Skeletal muscle tissue (tissue), 4 donors: Measurements from ENCODE around the gene DGKD. TPM values are rescaled to one million over a fixed set of nuclear protein-coding genes. Genes with fewer than 3 reads are reported as not detected.

ENCODE experiments used
- H3K27ac ChIP-seq: one replicate; pipeline ENCODE4 v1.7.0; 2013; ENCODE audit warnings: mild to moderate bottlenecking, low read depth, low read length, inconsistent platforms
- H3K27me3 ChIP-seq, 3 donors: one replicate each; pipeline ENCODE4 v1.7.0; 2013; ENCODE audit warnings: low read length in 3 of 3; ENCODE audit not compliant: control insufficient read depth in 3 of 3, insufficient read depth in 3 of 3
- H3K36me3 ChIP-seq, 3 donors: one replicate each; pipeline ENCODE4 v1.7.0; 2013; ENCODE audit warnings: low read length in 3 of 3; ENCODE audit not compliant: control insufficient read depth in 3 of 3, insufficient read depth in 3 of 3
- H3K4me1 ChIP-seq, 3 donors: one replicate each; pipeline ENCODE4 v1.7.0; 2013; ENCODE audit warnings: low read length in 3 of 3, mild to moderate bottlenecking in 3 of 3; ENCODE audit not compliant: control insufficient read depth in 3 of 3, insufficient read depth in 3 of 3
- H3K4me3 ChIP-seq, 3 donors: one replicate each; pipeline ENCODE4 v1.7.0; 2013; ENCODE audit warnings: low read length in 3 of 3
- H3K9ac ChIP-seq, 3 donors: one replicate each; pipeline ENCODE4 v1.7.0; 2013; ENCODE audit warnings: low read length in 3 of 3, mild to moderate bottlenecking in 3 of 3, moderate library complexity in 2 of 3, low read depth in 1 of 3
- H3K9me3 ChIP-seq, 3 donors: one replicate each; pipeline ENCODE4 v1.7.0; 2013; ENCODE audit warnings: low read length in 3 of 3; ENCODE audit not compliant: control insufficient read depth in 3 of 3
- total RNA-seq: library from RNA; depleted of rRNA; stranded (reverse); fragments of >200 nt; gene quantifications from one replicate; pipeline ENCODE4 v1.2.3, GENCODE V29; 2014
- donor health status: Osteomylitis.

Gene DGKD
- total RNA-seq, 1 donor from 2014 or later, result 17.2 TPM

DNA sequence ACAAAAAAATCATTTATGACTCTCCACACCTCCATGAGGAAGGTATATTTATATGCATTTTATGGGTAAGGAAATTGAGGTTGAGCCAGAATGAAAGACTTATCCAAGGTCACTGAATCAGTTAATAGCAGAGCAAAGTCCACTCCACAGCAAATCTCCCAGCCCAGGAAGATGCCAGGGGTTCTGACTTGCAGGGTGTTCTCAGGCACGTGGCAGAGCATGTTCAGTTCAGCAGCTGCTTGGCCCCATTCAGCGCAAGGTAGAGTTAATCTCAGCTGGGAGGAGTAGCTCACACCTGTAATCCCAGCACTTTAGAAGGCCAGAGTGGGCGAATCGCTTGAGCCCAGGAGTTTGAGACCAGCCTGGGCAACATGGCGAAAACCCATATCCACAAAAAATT, 17.8 kb upstream of the DGKD start:
- H3K4me3 ChIP-seq, result no peak overlapping the region
- H3K27me3 ChIP-seq, result peaks cover 0 to 10% (median 8%) of the 10 kb centered on the region in 3 donors
- no peak overlapping the region for H3K27ac ChIP-seq
- no peaks in the 10 kb centered on the region for H3K9me3 ChIP-seq
- no peaks in the 10 kb centered on the region for H3K4me1 ChIP-seq
- no peaks in the 10 kb centered on the region for H3K36me3 ChIP-seq
- no peak overlapping the region for H3K9ac ChIP-seq

GRCh38 chr2:233338046-233338445, 16.2 kb upstream of the DGKD start:
- H3K27me3 ChIP-seq, result peaks cover 0 to 10% (median 8%) of the 10 kb centered on the region in 3 donors
- no peaks in the 10 kb centered on the region for H3K9me3 ChIP-seq
- H3K4me3 ChIP-seq, result no peak overlapping the region
- no peaks in the 10 kb centered on the region for H3K36me3 ChIP-seq
- no peaks in the 10 kb centered on the region for H3K4me1 ChIP-seq
- no peak overlapping the region for H3K9ac ChIP-seq
- no peak overlapping the region for H3K27ac ChIP-seq

DNA sequence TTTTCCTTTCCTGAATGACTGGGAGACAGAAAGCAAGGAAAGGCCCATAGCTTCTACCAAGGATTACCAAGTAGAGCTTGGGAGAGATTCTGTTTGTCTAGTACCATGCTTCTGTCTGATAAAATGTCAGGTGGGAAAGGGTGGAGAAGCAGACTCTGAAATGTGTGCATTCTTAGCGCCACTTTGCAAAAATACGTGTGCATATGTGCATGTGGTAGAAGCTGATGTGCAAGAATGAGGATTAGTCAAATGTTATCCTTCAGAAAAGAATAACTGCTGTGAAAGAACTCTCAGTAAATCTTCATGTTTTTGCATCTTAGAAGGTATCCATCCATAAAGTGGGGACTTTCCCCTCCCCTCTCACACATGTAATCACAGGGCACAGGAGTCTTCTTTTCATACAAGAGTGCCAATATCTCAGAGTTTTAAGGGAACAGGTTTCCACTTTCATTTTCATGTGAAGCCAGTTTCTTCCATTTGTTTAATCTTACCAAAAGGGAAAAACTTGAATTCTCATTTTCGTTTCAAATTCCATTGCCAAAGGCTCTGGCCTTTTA, 15.4 kb upstream of the DGKD start:
- no peaks in the 10 kb centered on the region for H3K4me1 ChIP-seq
- H3K9ac ChIP-seq, result no peak overlapping the region
- H3K9me3 ChIP-seq, result no peaks in the 10 kb centered on the region
- no peaks in the 10 kb centered on the region for H3K36me3 ChIP-seq
- H3K4me3 ChIP-seq, result no peak overlapping the region
- H3K27me3 ChIP-seq, result peaks cover 0 to 10% (median 8%) of the 10 kb centered on the region in 3 donors
- no peak overlapping the region for H3K27ac ChIP-seq

GRCh38 chr2:233339427-233339826, 14.9 kb upstream of the DGKD start:
- peaks cover 0 to 10% (median 8%) of the 10 kb centered on the region in 3 donors for H3K27me3 ChIP-seq
- no peaks in the 10 kb centered on the region for H3K9me3 ChIP-seq
- no peak overlapping the region for H3K4me3 ChIP-seq
- no peaks in the 10 kb centered on the region for H3K36me3 ChIP-seq
- H3K9ac ChIP-seq, result no peak overlapping the region
- H3K27ac ChIP-seq, result no peak overlapping the region
- H3K4me1 ChIP-seq, result no peaks in the 10 kb centered on the region

GRCh38 chr2:233341296-233341695, 13.0 kb upstream of the DGKD start:
- Histone ChIP-seq H3K9ac (no peak overlapping the region), H3K27me3 (peaks cover 0 to 10% (median 5%) of the 10 kb centered on the region in 3 donors), H3K4me1 (no peaks in the 10 kb centered on the region), H3K36me3 (no peaks in the 10 kb centered on the region), H3K27ac (no peak overlapping the region), H3K9me3 (no peaks in the 10 kb centered on the region), H3K4me3 (no peak overlapping the region)

DNA sequence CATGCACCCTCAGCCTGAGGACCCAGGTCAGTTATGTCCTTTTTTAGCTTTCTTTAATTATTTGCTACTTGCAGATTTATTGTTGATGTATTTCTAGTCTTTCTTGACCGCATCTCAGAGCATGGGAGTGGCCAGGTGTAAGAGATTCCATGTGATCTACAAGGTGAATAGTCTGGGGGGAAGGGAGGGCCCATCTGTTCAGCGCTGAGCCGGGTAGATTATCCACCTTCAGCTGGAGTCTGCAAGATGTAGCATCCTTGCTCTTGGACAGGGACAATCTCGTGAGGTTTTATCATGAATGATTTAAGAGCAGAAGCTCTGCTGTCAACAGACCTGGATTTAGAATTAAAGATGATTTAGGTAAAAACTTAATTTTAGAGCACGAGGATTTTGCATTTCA, 12.0 kb upstream of the DGKD start:
- no peaks in the 10 kb centered on the region for H3K9me3 ChIP-seq
- peaks cover 0 to 10% (median 5%) of the 10 kb centered on the region in 3 donors for H3K27me3 ChIP-seq
- no peaks in the 10 kb centered on the region for H3K36me3 ChIP-seq
- no peak overlapping the region for H3K27ac ChIP-seq
- no peak overlapping the region for H3K9ac ChIP-seq
- H3K4me1 ChIP-seq, result no peaks in the 10 kb centered on the region
- no peak overlapping the region for H3K4me3 ChIP-seq

- Histone ChIP-seq H3K9ac (no peak overlapping the region), H3K4me3 (no peak overlapping the region), H3K4me1 (no peaks in the 10 kb centered on the region), H3K9me3 (no peaks in the 10 kb centered on the region), H3K27ac (no peak overlapping the region), H3K36me3 (no peaks in the 10 kb centered on the region), H3K27me3 (peaks cover 0 to 3% (median 3%) of the 10 kb centered on the region in 3 donors)
These were observed 11.1 kb upstream of the DGKD start for GRCh38 chr2:233343171-233343705.

GRCh38 chr2:233346376-233346775, 7.9 kb upstream of the DGKD start:
- Histone ChIP-seq H3K27ac (no peak overlapping the region), H3K36me3 (no peaks in the 10 kb centered on the region), H3K4me1 (peaks cover 12 to 14% (median 13%) of the 10 kb centered on the region in 3 donors), H3K9me3 (no peaks in the 10 kb centered on the region), H3K4me3 (no peak overlapping the region), H3K27me3 (no peaks in the 10 kb centered on the region), H3K9ac (no peak overlapping the region)

GRCh38 chr2:233346930-233347329, 7.4 kb upstream of the DGKD start:
- H3K9ac ChIP-seq, result no peak overlapping the region

GRCh38 chr2:233349005-233349998, 5.0 kb upstream of the DGKD start:
- Histone ChIP-seq H3K9me3 (no peaks in the 10 kb centered on the region), H3K36me3 (no peaks in the 10 kb centered on the region), H3K4me3 (peak overlapping the region in 2 of 3 donors; percentile 41 to 47), H3K27ac (no peak overlapping the region), H3K4me1 (peaks cover 19 to 27% (median 24%) of the 10 kb centered on the region in 3 donors), H3K27me3 (no peaks in the 10 kb centered on the region), H3K9ac (peak overlapping the region in 1 of 3 donors; percentile 60)

More at GRCh38 chr2:233346930-233347329, 7.4 kb upstream of the DGKD start:
- no peak overlapping the region for H3K4me3 ChIP-seq
- H3K9me3 ChIP-seq, result no peaks in the 10 kb centered on the region
- H3K36me3 ChIP-seq, result no peaks in the 10 kb centered on the region
- H3K4me1 ChIP-seq, result peaks cover 12 to 14% (median 13%) of the 10 kb centered on the region in 3 donors
- H3K27me3 ChIP-seq, result no peaks in the 10 kb centered on the region
- no peak overlapping the region for H3K27ac ChIP-seq
